RWPE2 (cell line): ENCODE data around the gene NMNAT2.

Experiments
- ATAC-seq: fragments of 200-7000 bp; cut with Tn5 transposase; 3 replicates; pipeline ENCODE4 v1.9.1; 2021; ENCODE audit warnings: low read depth
- DNase-seq: peaks from one replicate; pipeline ENCODE4 v3.0.0-alpha.2; 2020; ENCODE audit warnings: low spot score
- H3K27ac ChIP-seq: fragments of 450-650 bp; 2 replicates; pipeline ENCODE4 v1.5.1; 2017; ENCODE audit warnings: mild to moderate bottlenecking; ENCODE audit not compliant: poor library complexity, severe bottlenecking
- H3K27me3 ChIP-seq: fragments of 250-450 bp; sonication (Bioruptor Pico); 2 replicates; pipeline ENCODE4 v1.5.1; 2021; ENCODE audit warnings: mild to moderate bottlenecking, moderate library complexity; ENCODE audit not compliant: insufficient read depth, poor library complexity, severe bottlenecking
- H3K36me3 ChIP-seq: fragments of 250-450 bp; sonication (Bioruptor Pico); 2 replicates; pipeline ENCODE4 v1.5.1; 2020; ENCODE audit warnings: low read depth, mild to moderate bottlenecking, moderate library complexity
- H3K4me1 ChIP-seq: fragments of 250-450 bp; sonication (Bioruptor Pico); 2 replicates; pipeline ENCODE4 v1.5.1; 2021; ENCODE audit warnings: mild to moderate bottlenecking, moderate library complexity; ENCODE audit not compliant: insufficient read depth, poor library complexity, severe bottlenecking
- H3K4me3 ChIP-seq: fragments of 250-450 bp; sonication (Bioruptor Pico); 2 replicates; pipeline ENCODE4 v1.5.1; 2021; ENCODE audit warnings: mild to moderate bottlenecking, moderate library complexity; ENCODE audit not compliant: severe bottlenecking
- H3K9me3 ChIP-seq: fragments of 250-450 bp; sonication (Bioruptor Pico); 2 replicates; pipeline ENCODE4 v1.5.1; 2021; ENCODE audit warnings: mild to moderate bottlenecking, moderate library complexity; ENCODE audit not compliant: severe bottlenecking
- TF ChIP-seq, protein P1 (sequence below): fragments of 450-650 bp; IDR thresholded peaks from one replicate; pipeline ENCODE4 v1.5.1; 2017; ENCODE audit warnings: mild to moderate bottlenecking, moderate library complexity; ENCODE audit not compliant: poor library complexity, severe bottlenecking

NMNAT2 gene

GRCh38 chr1:183291802-183292514, 126.2 kb downstream of the NMNAT2 start:
- Histone ChIP-seq H3K27me3 (no peaks in the 10 kb centered on the region), H3K4me1 (no peaks in the 10 kb centered on the region), H3K27ac (no peak overlapping the region), H3K36me3 (no peaks in the 10 kb centered on the region), H3K4me3 (no peak overlapping the region), H3K9me3 (no peaks in the 10 kb centered on the region)
- no peak for DNase-seq
- no peak for ATAC-seq
- TF ChIP-seq, protein P1, sequence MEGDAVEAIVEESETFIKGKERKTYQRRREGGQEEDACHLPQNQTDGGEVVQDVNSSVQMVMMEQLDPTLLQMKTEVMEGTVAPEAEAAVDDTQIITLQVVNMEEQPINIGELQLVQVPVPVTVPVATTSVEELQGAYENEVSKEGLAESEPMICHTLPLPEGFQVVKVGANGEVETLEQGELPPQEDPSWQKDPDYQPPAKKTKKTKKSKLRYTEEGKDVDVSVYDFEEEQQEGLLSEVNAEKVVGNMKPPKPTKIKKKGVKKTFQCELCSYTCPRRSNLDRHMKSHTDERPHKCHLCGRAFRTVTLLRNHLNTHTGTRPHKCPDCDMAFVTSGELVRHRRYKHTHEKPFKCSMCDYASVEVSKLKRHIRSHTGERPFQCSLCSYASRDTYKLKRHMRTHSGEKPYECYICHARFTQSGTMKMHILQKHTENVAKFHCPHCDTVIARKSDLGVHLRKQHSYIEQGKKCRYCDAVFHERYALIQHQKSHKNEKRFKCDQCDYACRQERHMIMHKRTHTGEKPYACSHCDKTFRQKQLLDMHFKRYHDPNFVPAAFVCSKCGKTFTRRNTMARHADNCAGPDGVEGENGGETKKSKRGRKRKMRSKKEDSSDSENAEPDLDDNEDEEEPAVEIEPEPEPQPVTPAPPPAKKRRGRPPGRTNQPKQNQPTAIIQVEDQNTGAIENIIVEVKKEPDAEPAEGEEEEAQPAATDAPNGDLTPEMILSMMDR, result no peak

- no peaks in the 10 kb centered on the region for H3K36me3 ChIP-seq
- H3K4me3 ChIP-seq, result no peak overlapping the region
- TF ChIP-seq, protein P1, result no peak
- no peaks in the 10 kb centered on the region for H3K4me1 ChIP-seq
- no peak for DNase-seq
- ATAC-seq, result no peak
- no peaks in the 10 kb centered on the region for H3K27me3 ChIP-seq
- no peaks in the 10 kb centered on the region for H3K9me3 ChIP-seq
- no peak overlapping the region for H3K27ac ChIP-seq
These were observed 126.9 kb downstream of the NMNAT2 start for GRCh38 chr1:183291216-183291762.

DNA sequence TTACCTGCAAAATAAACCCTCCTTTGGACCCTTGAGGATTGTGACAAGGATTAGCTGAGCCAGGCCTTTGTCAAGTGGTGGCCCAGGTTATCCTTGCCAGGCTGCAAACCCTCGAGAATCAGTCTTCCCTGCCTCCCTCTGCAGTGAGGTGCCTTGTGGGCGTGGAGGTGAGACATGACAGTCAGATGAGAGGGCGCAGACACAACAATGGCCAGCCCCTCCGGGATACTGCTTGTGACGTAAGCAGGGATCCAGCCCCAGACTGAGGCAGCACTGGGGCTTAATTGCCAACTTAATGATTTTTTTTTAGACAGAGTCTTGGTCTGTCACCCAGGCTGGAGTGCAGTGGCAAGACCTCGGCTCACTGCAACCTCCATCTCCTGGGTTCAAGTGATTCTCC, 127.6 kb downstream of the NMNAT2 start:
- H3K36me3 ChIP-seq, result no peaks in the 10 kb centered on the region
- TF ChIP-seq, protein P1, result no peak
- no peaks in the 10 kb centered on the region for H3K27me3 ChIP-seq
- no peaks in the 10 kb centered on the region for H3K9me3 ChIP-seq
- ATAC-seq (no peak), DNase-seq (no peak)
- no peak overlapping the region for H3K4me3 ChIP-seq
- no peaks in the 10 kb centered on the region for H3K4me1 ChIP-seq
- H3K27ac ChIP-seq, result no peak overlapping the region

DNA sequence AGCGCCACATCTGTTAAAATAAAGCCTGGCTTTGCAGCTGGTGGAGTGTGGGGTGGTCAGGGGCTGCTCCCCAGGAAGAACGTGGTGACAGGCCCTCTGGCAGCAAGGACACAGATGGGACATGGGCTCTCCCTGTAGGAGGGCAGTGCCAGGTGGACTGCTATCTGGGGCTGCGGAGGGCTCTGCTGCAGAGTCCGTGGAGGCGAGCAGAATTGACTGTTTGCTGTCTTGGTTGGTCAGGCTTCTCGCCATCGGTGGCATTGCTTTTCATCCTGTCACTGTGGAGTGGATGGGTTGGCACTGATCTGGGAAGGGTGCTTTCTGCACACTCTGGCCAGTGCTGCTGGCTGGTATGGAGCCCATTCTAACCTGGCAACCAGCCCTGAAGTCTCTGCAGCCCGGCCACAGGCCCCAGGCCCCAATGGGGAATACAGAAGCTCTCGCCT, 129.1 kb downstream of the NMNAT2 start:
- no peaks in the 10 kb centered on the region for H3K9me3 ChIP-seq
- TF ChIP-seq, protein P1, result no peak
- no peaks in the 10 kb centered on the region for H3K36me3 ChIP-seq
- no peaks in the 10 kb centered on the region for H3K4me1 ChIP-seq
- H3K4me3 ChIP-seq, result no peak overlapping the region
- no peak for DNase-seq
- H3K27ac ChIP-seq, result no peak overlapping the region
- no peaks in the 10 kb centered on the region for H3K27me3 ChIP-seq
- ATAC-seq, result no peak

DNA sequence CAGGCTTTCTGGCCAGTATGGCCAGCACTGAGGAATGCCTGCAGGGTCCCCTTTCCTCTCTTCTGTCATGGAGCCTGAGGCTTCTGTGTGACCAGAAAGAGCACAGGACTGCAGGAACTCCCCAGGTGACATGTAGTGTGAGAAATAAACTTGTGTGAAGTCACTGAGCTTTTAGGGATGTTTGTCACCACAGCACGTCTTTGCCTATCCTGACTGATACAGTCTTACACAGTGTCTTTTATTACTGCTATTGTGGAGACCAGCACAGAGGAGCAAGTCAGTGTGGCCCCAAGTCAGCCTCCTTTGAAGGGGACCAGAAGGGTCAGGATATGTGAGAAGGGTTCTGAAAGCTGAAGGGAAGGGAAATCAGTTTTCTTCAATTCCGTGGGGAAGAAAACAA, 129.6 kb downstream of the NMNAT2 start:
- Histone ChIP-seq H3K27me3 (no peaks in the 10 kb centered on the region), H3K4me3 (no peak overlapping the region), H3K27ac (no peak overlapping the region), H3K4me1 (peaks cover under 1% of the 10 kb centered on the region), H3K36me3 (no peaks in the 10 kb centered on the region), H3K9me3 (no peaks in the 10 kb centered on the region)
- TF ChIP-seq, protein P1, result no peak
- no peak for DNase-seq
- no peak for ATAC-seq
